Measurements from ENCODE around the gene COQ2.
"Not testable (repeated sequence)": the region's sequence is repeated elsewhere in the genome, so short reads cannot be mapped to it uniquely, and the experiment has no call there.

COQ2 gene

GRCh38 chr4:83247415-83248357 is 36.9 kb downstream of the COQ2 start:
- DNase-seq, result no peak

- DNase-seq, result no peak
These were observed 43.5 kb downstream of the COQ2 start for GRCh38 chr4:83241132-83241531.

- no peak for DNase-seq
These were observed 44.2 kb downstream of the COQ2 start for GRCh38 chr4:83240379-83240875.

- no peak for DNase-seq
These were observed 46.0 kb downstream of the COQ2 start for GRCh38 chr4:83238393-83239248.

- no peak for DNase-seq
These were observed 47.0 kb downstream of the COQ2 start for GRCh38 chr4:83237591-83237990.

GRCh38 chr4:83235645-83236133 is 48.9 kb downstream of the COQ2 start:
- peak in 1 of 2 experiments; percentile 24 for DNase-seq

- DNase-seq, result no peak
These were observed 49.5 kb downstream of the COQ2 start for GRCh38 chr4:83234902-83235644.

- DNase-seq, result not testable (repeated sequence)
These were observed 50.2 kb downstream of the COQ2 start for GRCh38 chr4:83234387-83234786.

- no peak for DNase-seq
These were observed 52.5 kb downstream of the COQ2 start for GRCh38 chr4:83232082-83232481.

- DNase-seq, result no peak
These were observed 53.0 kb downstream of the COQ2 start for GRCh38 chr4:83231620-83232076.

- no peak for DNase-seq
These were observed 53.7 kb downstream of the COQ2 start for GRCh38 chr4:83230928-83231327.

- DNase-seq, result no peak
These were observed 54.8 kb downstream of the COQ2 start for GRCh38 chr4:83229791-83230190.

- no peak for DNase-seq
These were observed 56.4 kb downstream of the COQ2 start for GRCh38 chr4:83228231-83228630.

GRCh38 chr4:83224502-83225197 is 59.9 kb downstream of the COQ2 start:
- DNase-seq, result no peak

GRCh38 chr4:83223781-83224180 is 60.8 kb downstream of the COQ2 start:
- DNase-seq, result no peak

GRCh38 chr4:83221897-83222441 is 62.6 kb downstream of the COQ2 start:
- DNase-seq, result no peak

- peak; percentile 61 for DNase-seq
These were observed 65.0 kb downstream of the COQ2 start for GRCh38 chr4:83219344-83220331.

GRCh38 chr4:83217721-83218522 is 66.7 kb downstream of the COQ2 start:
- peak; percentile 43 to 45 for DNase-seq

- DNase-seq, result no peak
These were observed 67.5 kb downstream of the COQ2 start for GRCh38 chr4:83216959-83217683.

Data from activated CD4-positive, alpha-beta T cell treated with anti-CD3 and anti-CD28 coated beads, Interleukin-2, amount 50 U/mL, for 4 hours (primary cell).